Activated T-cell treated with anti-CD3 and anti-CD28 coated beads, Interleukin-2, amount 50 U/mL, for 4 hours (primary cell): ENCODE data around the gene USP24. TPM values are rescaled to one million over a fixed set of nuclear protein-coding genes. Genes with fewer than 3 reads are reported as not detected.
"Not testable (repeated sequence)": the region's sequence is repeated elsewhere in the genome, so short reads cannot be mapped to it uniquely, and the experiment has no call there.

Experiments
- ATAC-seq, 2 donors: fragments of 200-7000 bp; cut with Tn5 transposase; one replicate each; pipeline ENCODE4 v1.10.0; 2021
- DNase-seq: peaks from one replicate; pipeline ENCODE4 v3.0.0-alpha.2; 2020
- H3K27me3 Mint-ChIP-seq: one replicate; pipeline ENCODE4 v1.8.0; 2021; ENCODE audit warnings: low read depth, mixed read lengths
- H3K36me3 Mint-ChIP-seq: one replicate; pipeline ENCODE4 v1.8.0; 2022; ENCODE audit warnings: mixed read lengths; ENCODE audit not compliant: insufficient read depth
- H3K4me1 Mint-ChIP-seq: one replicate; pipeline ENCODE4 v1.8.0; 2021; ENCODE audit warnings: low read depth, mixed read lengths
- H3K4me3 Mint-ChIP-seq: one replicate; pipeline ENCODE4 v1.8.0; 2021; ENCODE audit warnings: mild to moderate bottlenecking, moderate library complexity, mixed read lengths
- H3K9me3 Mint-ChIP-seq: one replicate; pipeline ENCODE4 v1.8.0; 2021; ENCODE audit warnings: mixed read lengths
- total RNA-seq, 3 donors: library from RNA; stranded (reverse); gene quantifications; one replicate each; pipeline ENCODE4 v1.2.1, GENCODE V29; 2021

The USP24 gene
- total RNA-seq, 3 donors from 2014 or later, result 42.1 to 44.0 (median 43.9) TPM

DNA sequence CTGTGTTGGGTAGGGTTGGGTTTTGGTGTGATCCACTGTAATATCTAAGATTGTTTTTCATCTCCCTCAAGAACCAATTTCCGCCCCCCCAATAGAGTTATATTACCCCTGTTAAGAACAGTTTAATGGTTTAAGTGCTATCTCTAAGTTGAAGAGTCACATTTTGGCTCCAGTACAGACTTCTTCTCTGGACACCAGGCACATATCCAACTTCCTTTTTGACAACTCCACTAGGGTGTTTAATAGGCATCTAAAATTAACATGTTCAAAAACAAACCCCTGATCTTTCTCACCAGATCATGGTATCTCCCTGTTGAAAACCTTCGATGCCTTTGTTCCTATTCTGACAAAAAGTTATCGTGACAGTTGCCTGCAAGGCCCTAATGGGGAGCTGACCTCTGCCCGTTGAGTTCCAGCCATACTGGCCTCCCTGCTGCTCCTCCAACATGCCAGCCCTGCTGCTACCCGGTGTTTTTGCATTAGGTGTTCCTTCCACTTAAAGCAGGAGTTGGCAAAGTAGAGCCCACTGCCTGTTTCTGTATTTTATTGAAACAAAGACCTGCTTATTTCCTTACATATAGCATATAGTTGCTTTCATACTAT lies 18.6 kb downstream of the USP24 start:
- Mint-ChIP-seq H3K9me3 (no peaks in the 10 kb centered on the region), H3K27me3 (no peaks in the 10 kb centered on the region), H3K4me1 (peaks cover 72% of the 10 kb centered on the region), H3K4me3 (no peak overlapping the region), H3K36me3 (peaks cover 32% of the 10 kb centered on the region)
- ATAC-seq, result no peak
- DNase-seq, result no peak

GRCh38 chr1:55195521-55196233 lies 19.5 kb downstream of the USP24 start:
- ATAC-seq, result peak; percentile 74 to 76

DNA sequence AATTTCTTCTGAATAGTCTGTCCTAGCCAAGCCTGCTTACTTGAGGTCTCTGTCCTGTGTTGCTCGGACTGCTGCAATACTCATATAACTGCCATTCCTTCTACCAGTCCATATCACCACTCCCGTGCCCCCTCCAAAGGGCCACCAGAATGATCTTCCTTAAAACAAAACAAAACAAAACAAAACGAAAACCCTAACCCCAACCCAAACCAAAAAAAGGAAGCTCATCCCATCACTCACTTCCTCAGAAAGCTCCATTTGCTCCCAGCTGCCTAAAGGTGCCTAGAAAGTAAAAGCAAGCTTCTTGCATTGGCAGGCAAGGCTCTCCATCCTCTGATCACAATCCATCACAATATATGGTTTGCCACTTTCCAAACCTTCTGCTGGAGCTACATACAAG lies 20.3 kb downstream of the USP24 start:
- no peak for ATAC-seq
- no peak for DNase-seq
- peaks cover 29% of the 10 kb centered on the region for H3K36me3 Mint-ChIP-seq
- H3K27me3 Mint-ChIP-seq, result no peaks in the 10 kb centered on the region
- H3K9me3 Mint-ChIP-seq, result no peaks in the 10 kb centered on the region
- peaks cover 64% of the 10 kb centered on the region for H3K4me1 Mint-ChIP-seq
- no peak overlapping the region for H3K4me3 Mint-ChIP-seq

More at GRCh38 chr1:55195521-55196233, 19.5 kb downstream of the USP24 start:
- Mint-ChIP-seq H3K4me3 (peak overlapping the region; percentile 9), H3K36me3 (peaks cover 31% of the 10 kb centered on the region), H3K27me3 (no peaks in the 10 kb centered on the region), H3K4me1 (peaks cover 65% of the 10 kb centered on the region), H3K9me3 (no peaks in the 10 kb centered on the region)
- DNase-seq, result no peak

GRCh38 chr1:55192093-55192492 lies 23.1 kb downstream of the USP24 start:
- DNase-seq, result no peak
- Mint-ChIP-seq H3K9me3 (no peaks in the 10 kb centered on the region), H3K4me3 (no peak overlapping the region), H3K4me1 (peaks cover 66% of the 10 kb centered on the region), H3K36me3 (peaks cover 20% of the 10 kb centered on the region), H3K27me3 (no peaks in the 10 kb centered on the region)
- ATAC-seq, result no peak

DNA sequence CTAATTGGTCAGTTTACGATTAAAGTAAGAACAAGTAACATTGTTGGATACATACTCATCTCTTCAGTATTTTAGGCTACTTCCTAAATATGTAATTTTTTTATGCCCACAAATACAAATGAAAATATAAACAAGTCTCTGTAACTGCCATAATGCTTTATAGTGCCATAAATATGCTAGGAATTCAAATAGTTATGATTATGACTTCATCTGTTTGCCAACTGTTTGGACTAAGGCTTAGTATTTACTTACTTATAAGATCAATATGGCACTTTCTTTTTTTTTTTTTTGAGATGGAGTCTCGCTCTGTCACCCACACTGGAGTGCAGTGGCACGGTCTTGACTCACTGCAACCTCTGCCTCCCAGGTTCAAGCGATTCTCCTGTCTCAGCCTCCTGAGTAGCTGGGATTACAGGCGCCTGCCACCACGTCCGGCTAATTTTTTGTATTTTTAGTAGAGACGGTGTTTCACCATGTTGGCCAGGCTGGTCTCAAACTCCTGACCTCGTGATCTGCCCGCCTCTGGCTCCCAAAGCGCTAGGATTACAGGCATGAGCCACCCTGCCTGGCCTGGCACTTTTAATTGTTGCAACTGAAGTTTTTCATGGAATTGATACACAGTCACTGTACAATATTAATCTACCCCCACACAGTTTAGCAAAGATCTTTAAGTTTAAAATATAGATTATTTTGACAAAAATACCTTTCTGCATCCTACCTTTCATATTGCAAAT lies 23.8 kb downstream of the USP24 start:
- H3K9me3 Mint-ChIP-seq, ATAC-seq, DNase-seq, H3K27me3 Mint-ChIP-seq, H3K4me3 Mint-ChIP-seq: not testable (repeated sequence)
- Mint-ChIP-seq H3K4me1 (peaks cover 64% of the 10 kb centered on the region), H3K36me3 (peaks cover 24% of the 10 kb centered on the region)

DNA sequence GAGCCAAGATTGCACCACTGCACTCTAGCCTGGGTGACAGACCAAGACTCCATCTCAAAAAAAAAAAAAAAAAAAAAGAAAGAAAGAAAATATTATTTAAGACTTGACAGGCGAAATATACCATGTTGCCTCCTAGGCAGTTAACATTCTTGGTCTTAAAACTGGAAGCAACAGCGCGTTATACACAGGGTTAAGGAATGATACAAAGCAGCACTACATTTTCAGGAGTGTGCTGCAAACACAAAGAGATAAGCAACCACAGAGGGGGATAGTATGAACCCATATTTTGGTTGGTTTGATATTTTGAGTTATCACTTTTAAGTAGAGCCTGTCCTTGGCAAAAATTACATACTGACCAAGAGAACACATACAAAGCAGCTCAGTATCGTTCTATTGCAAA lies 25.1 kb downstream of the USP24 start:
- Mint-ChIP-seq H3K27me3 (no peaks in the 10 kb centered on the region), H3K4me3 (no peak overlapping the region), H3K9me3 (peaks cover 11% of the 10 kb centered on the region), H3K4me1 (peaks cover 61% of the 10 kb centered on the region), H3K36me3 (peaks cover 30% of the 10 kb centered on the region)
- DNase-seq, result no peak
- no peak for ATAC-seq

GRCh38 chr1:55188909-55189308 lies 26.3 kb downstream of the USP24 start:
- peaks cover 19% of the 10 kb centered on the region for H3K9me3 Mint-ChIP-seq
- H3K4me3 Mint-ChIP-seq, result no peak overlapping the region
- peaks cover 31% of the 10 kb centered on the region for H3K36me3 Mint-ChIP-seq
- no peaks in the 10 kb centered on the region for H3K27me3 Mint-ChIP-seq
- H3K4me1 Mint-ChIP-seq, result peaks cover 57% of the 10 kb centered on the region
- no peak for ATAC-seq
- no peak for DNase-seq

DNA sequence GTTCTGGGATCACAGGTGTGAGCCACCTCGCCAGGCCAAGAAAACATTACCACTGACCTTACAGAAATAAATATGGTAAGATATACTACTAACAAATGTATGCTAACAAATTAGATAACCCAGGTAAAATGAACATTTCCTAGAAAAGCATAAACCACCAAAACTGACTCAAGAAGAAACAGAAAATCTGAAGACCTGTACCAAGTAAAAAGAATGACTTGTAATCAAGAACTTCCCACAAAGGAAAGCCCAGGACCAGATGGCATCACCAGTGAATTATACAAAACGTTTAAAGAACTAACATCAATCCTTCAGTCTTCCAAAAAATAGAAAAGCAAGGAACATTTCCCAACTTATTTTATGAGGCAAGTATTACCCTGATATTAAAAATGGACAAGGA lies 29.3 kb downstream of the USP24 start:
- Mint-ChIP-seq H3K4me1 (peaks cover 58% of the 10 kb centered on the region), H3K9me3 (peaks cover 25% of the 10 kb centered on the region), H3K4me3 (no peak overlapping the region), H3K36me3 (peaks cover 25% of the 10 kb centered on the region), H3K27me3 (no peaks in the 10 kb centered on the region)
- no peak for ATAC-seq
- DNase-seq, result no peak

DNA sequence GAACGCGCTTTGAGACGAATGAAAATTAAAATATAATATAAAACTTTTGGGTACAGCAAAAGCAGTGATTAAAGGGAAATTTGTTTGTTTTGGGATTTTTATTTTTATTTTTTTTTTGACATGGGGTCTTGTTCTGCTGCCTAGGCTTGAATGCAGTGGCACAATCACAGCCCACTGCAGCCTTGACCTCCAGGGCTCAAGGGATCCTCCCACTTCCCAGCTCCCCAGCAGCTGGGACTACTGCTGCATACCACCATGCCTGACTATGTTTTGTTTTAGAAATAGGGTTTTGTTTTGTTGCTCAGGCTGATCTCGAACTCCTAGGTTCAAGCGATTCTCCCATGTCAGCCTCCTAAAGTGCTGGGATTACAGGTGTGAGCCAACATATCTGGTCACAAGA lies 30.3 kb downstream of the USP24 start:
- no peak for DNase-seq
- Mint-ChIP-seq H3K27me3 (no peaks in the 10 kb centered on the region), H3K9me3 (peaks cover 25% of the 10 kb centered on the region), H3K4me1 (peaks cover 62% of the 10 kb centered on the region), H3K36me3 (peaks cover 26% of the 10 kb centered on the region), H3K4me3 (no peak overlapping the region)
- ATAC-seq, result no peak

- H3K4me3 Mint-ChIP-seq, result no peak overlapping the region
- H3K4me1 Mint-ChIP-seq, result peaks cover 52% of the 10 kb centered on the region
- no peaks in the 10 kb centered on the region for H3K27me3 Mint-ChIP-seq
- no peak for ATAC-seq
- H3K9me3 Mint-ChIP-seq, result peaks cover 25% of the 10 kb centered on the region
- peaks cover 38% of the 10 kb centered on the region for H3K36me3 Mint-ChIP-seq
- no peak for DNase-seq
These were observed 33.5 kb downstream of the USP24 start for GRCh38 chr1:55181666-55182065.

DNA sequence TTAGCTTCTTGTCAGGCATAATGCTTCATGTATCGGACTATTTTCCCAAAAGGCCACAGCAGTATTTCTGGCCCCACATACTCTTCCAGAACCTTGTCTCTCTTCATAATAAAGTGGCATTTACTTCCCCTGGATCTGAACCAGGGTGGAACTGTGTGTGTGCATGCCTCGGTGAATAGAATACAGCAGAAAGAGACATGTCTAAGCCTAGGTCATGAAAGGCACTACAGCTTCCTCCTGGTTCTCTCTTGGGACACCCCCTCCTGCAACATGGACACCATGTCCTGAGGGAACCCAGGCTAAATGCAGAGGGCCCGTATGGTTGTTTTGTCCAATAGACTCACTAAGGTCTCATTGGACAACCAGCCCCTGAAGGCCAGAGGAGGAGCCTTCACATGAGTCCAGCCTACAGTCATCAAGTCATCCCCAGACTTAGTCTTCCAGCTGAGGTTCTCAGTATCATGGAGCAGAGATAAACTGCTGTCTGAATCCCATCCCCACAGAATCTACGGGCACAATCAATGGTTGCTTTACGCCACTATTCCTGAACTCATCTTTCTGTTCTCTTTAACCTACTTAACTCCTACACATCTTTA lies 35.0 kb downstream of the USP24 start:
- H3K4me1 Mint-ChIP-seq, result peaks cover 41% of the 10 kb centered on the region
- ATAC-seq, result no peak

GRCh38 chr1:55179177-55179835 lies 35.9 kb downstream of the USP24 start:
- Mint-ChIP-seq H3K27me3 (no peaks in the 10 kb centered on the region), H3K36me3 (peaks cover 26% of the 10 kb centered on the region), H3K4me1 (peaks cover 36% of the 10 kb centered on the region), H3K9me3 (peaks cover 9% of the 10 kb centered on the region), H3K4me3 (no peak overlapping the region)
- DNase-seq, result no peak
- no peak for ATAC-seq

More for the DNA sequence above, 35.0 kb downstream of the USP24 start:
- Mint-ChIP-seq H3K4me3 (no peak overlapping the region), H3K9me3 (peaks cover 15% of the 10 kb centered on the region), H3K27me3 (no peaks in the 10 kb centered on the region), H3K36me3 (peaks cover 32% of the 10 kb centered on the region)
- no peak for DNase-seq

DNA sequence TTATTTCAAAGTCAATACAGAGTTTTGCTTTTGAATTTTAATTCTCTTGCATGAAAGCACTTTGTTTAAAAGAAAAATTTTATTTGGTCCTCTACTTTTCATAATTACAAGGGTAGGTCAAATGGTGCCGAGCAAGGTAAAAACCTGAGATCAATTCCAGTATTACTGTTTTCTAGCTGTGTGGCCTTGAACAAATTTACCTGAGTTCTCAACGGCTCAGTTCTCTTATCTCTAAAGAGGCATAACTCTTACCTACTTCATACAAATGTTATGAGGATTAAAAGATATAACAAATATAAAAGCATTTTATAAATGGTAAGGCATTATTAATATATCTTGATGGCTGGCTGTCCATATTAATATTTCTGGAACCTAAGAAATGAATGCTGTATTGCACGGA lies 42.5 kb downstream of the USP24 start:
- Mint-ChIP-seq H3K4me1 (peaks cover 26% of the 10 kb centered on the region), H3K4me3 (no peak overlapping the region), H3K27me3 (no peaks in the 10 kb centered on the region), H3K36me3 (peaks cover 27% of the 10 kb centered on the region), H3K9me3 (no peaks in the 10 kb centered on the region)
- DNase-seq (no peak), ATAC-seq (no peak)

DNA sequence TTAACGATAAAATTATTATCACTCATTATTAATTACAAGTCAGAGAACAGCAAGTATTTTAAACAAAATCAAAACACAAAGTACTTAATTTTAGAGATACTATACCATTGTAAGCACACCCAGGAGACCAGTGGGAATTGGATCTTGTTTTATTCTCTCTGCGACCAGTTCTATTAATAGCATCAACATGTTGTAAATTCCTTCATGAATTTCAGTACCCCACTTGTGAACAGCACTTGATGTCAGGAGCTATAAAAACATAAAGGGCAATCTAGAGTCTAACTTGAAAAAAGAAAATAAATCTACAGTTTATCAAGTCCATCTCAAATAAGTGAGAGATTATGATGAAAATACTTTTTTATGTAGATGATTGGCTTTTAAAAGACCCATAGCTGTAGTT lies 42.9 kb downstream of the USP24 start:
- Mint-ChIP-seq H3K4me1 (peaks cover 28% of the 10 kb centered on the region), H3K36me3 (peaks cover 31% of the 10 kb centered on the region), H3K27me3 (no peaks in the 10 kb centered on the region), H3K4me3 (no peak overlapping the region), H3K9me3 (no peaks in the 10 kb centered on the region)
- DNase-seq (no peak), ATAC-seq (no peak)
